ENCODE measurements around the gene PLA2G2E.
"Not testable (repeated sequence)": the region's sequence is repeated elsewhere in the genome, so short reads cannot be mapped to it uniquely, and the experiment has no call there.

The PLA2G2E gene

GRCh38 chr1:19880841-19881240 is 42.6 kb downstream of the PLA2G2E start:
- not testable (repeated sequence) for DNase-seq

DNA sequence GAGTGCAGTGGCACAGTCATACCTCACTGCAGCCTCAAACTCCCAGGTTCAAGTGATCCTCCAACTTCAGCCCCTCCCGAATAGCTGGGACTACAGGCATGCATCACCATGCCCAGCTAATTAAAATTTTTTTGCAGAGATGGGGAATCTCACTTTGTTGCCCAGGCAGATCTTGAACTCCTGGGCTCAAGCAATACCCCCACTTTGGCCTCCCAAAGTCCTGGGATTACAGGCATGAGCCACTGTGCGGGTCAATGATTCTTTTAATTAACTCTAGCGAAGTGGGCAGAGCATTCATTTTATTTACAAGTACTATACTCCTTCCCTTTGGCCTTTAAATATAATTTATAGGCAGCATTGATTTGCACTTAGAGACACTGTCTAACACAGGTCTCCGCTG is 43.8 kb downstream of the PLA2G2E start:
- DNase-seq: no peak

DNA sequence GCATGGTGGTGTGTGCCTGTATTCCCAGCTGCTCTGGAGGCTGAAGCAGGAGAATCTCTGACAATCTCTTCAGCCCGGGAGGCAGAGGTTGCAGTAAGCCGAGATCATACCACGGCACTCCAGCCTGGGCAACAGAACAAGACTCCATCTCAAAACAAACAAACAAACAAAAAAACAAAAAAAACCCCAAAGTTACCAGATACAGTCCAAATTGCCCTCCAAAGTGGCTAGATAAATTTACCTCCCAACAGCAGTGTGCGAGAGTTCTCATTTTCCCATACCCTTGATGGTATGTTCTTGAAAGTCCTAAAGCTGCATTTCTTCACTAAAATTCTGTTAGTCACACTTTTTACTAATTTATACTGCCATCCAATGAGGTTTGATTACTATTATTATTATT is 44.2 kb downstream of the PLA2G2E start:
- no peak for DNase-seq

- no peak for DNase-seq
Observed at GRCh38 chr1:19878637-19878985, 44.8 kb downstream of the PLA2G2E start.

- no peak for DNase-seq
Observed at GRCh38 chr1:19877821-19878636, 45.4 kb downstream of the PLA2G2E start.

DNA sequence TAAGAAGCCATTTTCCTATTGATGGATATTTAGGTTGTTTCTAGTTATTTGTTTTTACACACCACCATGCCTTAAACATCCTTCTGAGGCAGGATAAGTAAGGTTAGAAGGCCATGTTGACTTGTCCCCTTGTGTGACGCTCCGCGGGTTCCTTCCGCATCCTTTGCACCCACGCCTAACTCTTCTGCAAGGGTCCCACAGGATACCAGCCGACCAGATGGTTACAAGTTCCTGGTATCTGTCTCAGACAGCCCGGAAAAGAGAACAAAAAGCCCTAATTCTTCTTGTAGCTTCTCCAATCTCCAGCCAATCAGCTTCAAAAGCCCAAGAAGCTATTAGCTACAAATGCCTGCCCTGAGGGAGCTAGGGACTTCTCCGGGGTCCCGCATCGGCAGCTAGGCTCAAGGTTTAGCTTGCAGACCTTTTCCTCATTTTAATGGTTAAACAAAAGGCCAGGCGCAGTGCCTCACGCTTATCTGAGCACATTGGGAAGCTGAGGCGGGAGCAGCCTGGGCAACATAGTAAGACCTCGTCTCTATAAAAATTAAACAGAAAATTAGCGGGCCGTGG is 46.2 kb downstream of the PLA2G2E start:
- no peak for DNase-seq

- no peak for DNase-seq
Observed at GRCh38 chr1:19872190-19872589, 51.2 kb downstream of the PLA2G2E start.

Measured in DMS79 (cell line).